Stimulated activated naive B cell treated with anti-CD40 and anti-IgM and Interleukin-4, amounts not matched to agents 10 μg/mL and 1 μg/mL and 100 μg/mL, for 72 hours (primary cell): ENCODE measurements around the gene TKTL1.
"Not testable (repeated sequence)": the region's sequence is repeated elsewhere in the genome, so short reads cannot be mapped to it uniquely, and the experiment has no call there.

Source experiments
- ATAC-seq, 2 donors: fragments of 150-1000 bp; cut with Tn5 transposase; replicated peaks; 2 replicates each; pipeline ENCODE4 v1.10.0; 2021; ENCODE audit warnings: moderate library complexity in 1 of 2
- DNase-seq: peaks from one replicate; pipeline ENCODE4 v3.0.0; 2021
- H3K27ac Mint-ChIP-seq: one replicate; pipeline ENCODE4 v1.8.0; 2022; ENCODE audit warnings: mild to moderate bottlenecking, mixed read lengths
- H3K27me3 Mint-ChIP-seq, 2 donors: one replicate each; pipeline ENCODE4 v1.8.0; 2022; ENCODE audit warnings: mixed read lengths in 2 of 2
- H3K36me3 Mint-ChIP-seq, 2 donors: one replicate each; pipeline ENCODE4 v1.8.0; 2022; ENCODE audit warnings: mixed read lengths in 2 of 2, mild to moderate bottlenecking in 1 of 2
- H3K4me1 Mint-ChIP-seq, 2 donors: one replicate each; pipeline ENCODE4 v1.8.0; 2022; ENCODE audit warnings: mixed read lengths in 2 of 2, mild to moderate bottlenecking in 1 of 2
- H3K4me3 Mint-ChIP-seq, 2 donors: one replicate each; pipeline ENCODE4 v1.8.0; 2022; ENCODE audit warnings: mild to moderate bottlenecking in 2 of 2, mixed read lengths in 2 of 2, moderate library complexity in 1 of 2
- H3K9me3 Mint-ChIP-seq, 2 donors: one replicate each; pipeline ENCODE4 v1.8.0; 2022; ENCODE audit warnings: mixed read lengths in 2 of 2, mild to moderate bottlenecking in 1 of 2

The TKTL1 gene

DNA sequence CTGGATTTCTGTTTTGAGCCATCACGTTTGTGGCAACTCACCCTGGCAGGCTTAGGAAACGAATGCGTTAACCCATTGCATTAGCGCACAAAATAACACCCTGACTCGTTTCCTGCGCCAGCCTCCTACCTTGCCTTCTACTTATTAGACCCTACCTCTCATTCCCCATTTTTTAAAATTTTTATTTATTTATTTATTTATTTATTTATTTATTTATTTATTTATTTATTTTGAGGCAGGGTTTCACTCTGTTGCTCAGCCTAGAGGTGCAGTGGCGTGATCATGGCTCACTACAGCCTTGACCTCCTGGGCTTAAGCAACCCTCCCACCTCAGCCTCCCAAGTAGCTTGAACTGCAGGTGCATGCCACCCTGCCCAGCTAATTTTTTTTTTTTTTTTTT lies 7.4 kb downstream of the TKTL1 start:
- not testable (repeated sequence) for H3K4me3 Mint-ChIP-seq, H3K27ac Mint-ChIP-seq, ATAC-seq, H3K9me3 Mint-ChIP-seq, H3K27me3 Mint-ChIP-seq, DNase-seq, H3K36me3 Mint-ChIP-seq
- H3K4me1 Mint-ChIP-seq = peaks cover 28 to 47% of the 10 kb centered on the region in 2 donors

GRCh38 chrX:154303476-154303875 lies 7.9 kb downstream of the TKTL1 start:
- no peak overlapping the region for H3K4me3 Mint-ChIP-seq
- H3K36me3 Mint-ChIP-seq = no peaks in the 10 kb centered on the region
- no peak overlapping the region for H3K27ac Mint-ChIP-seq
- DNase-seq (no peak), ATAC-seq (no peak)
- H3K9me3 Mint-ChIP-seq = peaks cover 0 to 2% of the 10 kb centered on the region in 2 donors
- no peaks in the 10 kb centered on the region for H3K27me3 Mint-ChIP-seq
- peaks cover 29 to 48% of the 10 kb centered on the region in 2 donors for H3K4me1 Mint-ChIP-seq

- Mint-ChIP-seq H3K4me3 (no peak overlapping the region), H3K36me3 (no peaks in the 10 kb centered on the region), H3K4me1 (peaks cover 28 to 41% of the 10 kb centered on the region in 2 donors), H3K9me3 (peaks cover 0 to 2% of the 10 kb centered on the region in 2 donors), H3K27ac (no peak overlapping the region), H3K27me3 (no peaks in the 10 kb centered on the region)
- ATAC-seq (no peak), DNase-seq (no peak)
These were observed 9.3 kb downstream of the TKTL1 start for GRCh38 chrX:154304846-154305245.

- Mint-ChIP-seq H3K36me3 (no peaks in the 10 kb centered on the region), H3K4me1 (peaks cover 26 to 41% of the 10 kb centered on the region in 2 donors), H3K27ac (peak overlapping the region; percentile 59), H3K4me3 (peak overlapping the region; percentile 18 to 31), H3K9me3 (peaks cover 0 to 2% of the 10 kb centered on the region in 2 donors), H3K27me3 (no peaks in the 10 kb centered on the region)
- ATAC-seq (peak; percentile 54 to 60), DNase-seq (no peak)
These were observed 10.1 kb downstream of the TKTL1 start for GRCh38 chrX:154305541-154306205.

GRCh38 chrX:154307202-154307601 lies 11.6 kb downstream of the TKTL1 start:
- Mint-ChIP-seq H3K4me3 (no peak overlapping the region), H3K36me3 (no peaks in the 10 kb centered on the region), H3K9me3 (peaks cover 0 to 2% of the 10 kb centered on the region in 2 donors), H3K27me3 (no peaks in the 10 kb centered on the region), H3K27ac (no peak overlapping the region), H3K4me1 (peaks cover 28 to 52% of the 10 kb centered on the region in 2 donors)
- ATAC-seq (no peak), DNase-seq (no peak)

DNA sequence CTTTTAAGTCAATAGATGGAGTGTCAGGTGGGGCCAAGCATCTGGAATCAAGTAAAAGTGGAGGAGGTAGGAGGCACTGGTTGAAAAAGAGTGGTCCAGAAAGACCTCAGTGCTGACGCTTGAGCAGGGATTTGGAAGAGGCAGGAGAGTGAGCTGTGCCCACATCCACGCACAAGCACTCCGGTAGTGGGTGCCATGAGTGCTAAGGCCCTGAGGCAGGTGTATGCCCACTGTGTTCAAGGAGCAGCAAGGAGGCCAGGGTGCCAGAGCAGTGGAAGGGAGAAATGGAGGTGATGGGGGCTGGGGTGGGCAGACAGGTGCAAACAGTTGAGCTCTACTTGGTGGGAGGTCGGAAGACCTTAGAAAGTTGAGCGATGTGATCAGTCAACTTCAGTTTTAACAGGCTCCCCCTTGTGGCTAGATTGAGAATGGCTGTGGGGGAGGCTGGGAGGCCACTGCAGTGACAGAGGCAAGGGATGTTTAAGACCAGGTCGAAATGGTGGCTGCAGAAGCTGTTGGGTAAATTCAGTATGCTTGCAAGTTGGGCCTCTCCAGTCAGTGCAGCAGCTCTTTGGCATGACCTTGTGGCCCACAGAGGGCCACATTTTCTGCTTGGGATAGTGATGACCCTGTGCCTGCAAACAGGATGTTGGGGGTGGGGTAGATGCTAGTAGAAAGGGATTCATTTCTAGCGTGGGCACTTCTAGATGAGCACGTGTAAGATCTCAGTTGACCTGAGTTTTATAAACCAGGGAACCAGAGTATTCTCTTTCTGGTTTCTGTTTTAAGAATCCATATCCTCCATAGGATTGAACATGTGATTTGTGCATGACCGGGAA lies 12.7 kb downstream of the TKTL1 start:
- no peak overlapping the region for H3K4me3 Mint-ChIP-seq
- no peaks in the 10 kb centered on the region for H3K36me3 Mint-ChIP-seq
- DNase-seq (peak; percentile 73), ATAC-seq (peak; percentile 72 to 75)
- peaks cover 30 to 59% of the 10 kb centered on the region in 2 donors for H3K4me1 Mint-ChIP-seq
- peaks cover 0 to 2% of the 10 kb centered on the region in 2 donors for H3K9me3 Mint-ChIP-seq
- H3K27ac Mint-ChIP-seq = peak overlapping the region; percentile 1
- H3K27me3 Mint-ChIP-seq = no peaks in the 10 kb centered on the region

DNA sequence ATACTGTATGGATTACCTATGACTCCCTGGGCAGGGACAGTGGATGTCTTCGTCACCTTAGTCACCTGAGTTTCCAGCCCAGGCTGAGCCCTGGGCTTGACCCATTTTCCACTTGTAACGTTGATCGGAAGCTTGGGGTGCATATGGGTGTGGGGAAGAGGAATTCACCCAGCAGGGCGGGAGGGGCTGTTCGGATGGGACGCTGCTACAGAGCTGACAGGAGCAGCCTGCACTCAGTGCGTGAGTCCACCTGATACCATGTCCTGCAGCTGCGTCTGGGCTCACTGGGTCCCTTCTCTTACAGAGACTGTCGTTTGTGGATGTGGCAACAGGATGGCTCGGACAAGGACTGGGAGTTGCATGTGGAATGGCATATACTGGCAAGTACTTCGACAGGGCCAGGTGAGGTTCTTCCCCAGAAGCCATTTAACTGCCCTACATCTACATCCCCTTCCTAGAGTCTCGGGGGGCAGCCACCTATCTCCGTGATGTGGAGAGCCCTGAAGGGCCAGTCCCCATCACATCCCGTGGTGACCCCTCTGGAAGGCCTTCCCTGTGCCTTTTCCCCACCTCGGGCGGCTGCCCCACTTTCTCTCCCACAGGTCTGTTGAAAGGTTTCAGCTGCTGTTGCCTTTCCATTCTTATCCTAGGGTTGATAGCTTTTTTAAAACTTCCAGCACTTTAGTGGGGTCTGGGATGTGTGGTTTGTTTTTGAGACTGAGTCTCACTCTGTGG lies 13.6 kb downstream of the TKTL1 start:
- Mint-ChIP-seq H3K4me3 (no peak overlapping the region), H3K36me3 (no peaks in the 10 kb centered on the region), H3K27me3 (no peaks in the 10 kb centered on the region), H3K4me1 (peaks cover 29 to 59% of the 10 kb centered on the region in 2 donors), H3K27ac (no peak overlapping the region), H3K9me3 (no peaks in the 10 kb centered on the region)
- DNase-seq = no peak
- no peak for ATAC-seq

- Mint-ChIP-seq H3K9me3 (no peaks in the 10 kb centered on the region), H3K4me3 (no peak overlapping the region), H3K27ac (no peak overlapping the region), H3K36me3 (no peaks in the 10 kb centered on the region), H3K27me3 (no peaks in the 10 kb centered on the region), H3K4me1 (peaks cover 19 to 45% of the 10 kb centered on the region in 2 donors)
- ATAC-seq = no peak
- DNase-seq = no peak
These were observed 15.3 kb downstream of the TKTL1 start for GRCh38 chrX:154310616-154311536.

- DNase-seq (no peak), ATAC-seq (no peak)
- H3K4me3 Mint-ChIP-seq = no peak overlapping the region
- no peaks in the 10 kb centered on the region for H3K36me3 Mint-ChIP-seq
- H3K9me3 Mint-ChIP-seq = no peaks in the 10 kb centered on the region
- H3K27me3 Mint-ChIP-seq = peaks cover 0 to 1% of the 10 kb centered on the region in 2 donors
- H3K27ac Mint-ChIP-seq = no peak overlapping the region
- peaks cover 18 to 40% of the 10 kb centered on the region in 2 donors for H3K4me1 Mint-ChIP-seq
These were observed 16.5 kb downstream of the TKTL1 start for GRCh38 chrX:154312116-154312515.

DNA sequence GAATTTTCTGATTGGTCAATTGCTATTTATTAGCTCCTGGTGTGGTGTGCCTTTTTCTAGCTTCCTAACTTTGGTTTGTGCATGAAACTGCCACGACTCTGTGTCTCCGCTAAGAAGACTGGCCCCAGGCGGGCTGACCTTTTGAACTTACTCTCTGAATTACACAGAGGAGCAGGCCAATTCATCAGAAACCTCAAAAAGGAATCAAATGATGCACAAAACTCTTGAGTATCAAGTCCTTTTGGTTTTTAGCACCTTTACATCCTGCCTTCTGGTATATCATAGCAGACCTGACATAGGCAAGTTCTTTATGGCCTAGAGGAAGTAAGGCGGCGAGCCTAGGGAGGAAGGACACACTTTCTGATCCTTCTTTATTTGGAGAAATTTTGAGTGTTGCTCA lies 17.6 kb downstream of the TKTL1 start:
- Mint-ChIP-seq H3K9me3 (no peaks in the 10 kb centered on the region), H3K27me3 (peaks cover 0 to 7% of the 10 kb centered on the region in 2 donors), H3K4me3 (peak overlapping the region in 1 of 2 donors; percentile 54), H3K4me1 (peaks cover 17 to 38% of the 10 kb centered on the region in 2 donors), H3K27ac (peak overlapping the region; percentile 7), H3K36me3 (no peaks in the 10 kb centered on the region)
- ATAC-seq (peak; percentile 74 to 85), DNase-seq (peak; percentile 13)

GRCh38 chrX:154315416-154315815 lies 19.8 kb downstream of the TKTL1 start:
- H3K27me3 Mint-ChIP-seq = peaks cover 0 to 7% of the 10 kb centered on the region in 2 donors
- peaks cover 15 to 42% of the 10 kb centered on the region in 2 donors for H3K4me1 Mint-ChIP-seq
- no peak overlapping the region for H3K27ac Mint-ChIP-seq
- no peak for DNase-seq
- H3K4me3 Mint-ChIP-seq = no peak overlapping the region
- no peaks in the 10 kb centered on the region for H3K9me3 Mint-ChIP-seq
- no peak for ATAC-seq
- H3K36me3 Mint-ChIP-seq = no peaks in the 10 kb centered on the region

DNA sequence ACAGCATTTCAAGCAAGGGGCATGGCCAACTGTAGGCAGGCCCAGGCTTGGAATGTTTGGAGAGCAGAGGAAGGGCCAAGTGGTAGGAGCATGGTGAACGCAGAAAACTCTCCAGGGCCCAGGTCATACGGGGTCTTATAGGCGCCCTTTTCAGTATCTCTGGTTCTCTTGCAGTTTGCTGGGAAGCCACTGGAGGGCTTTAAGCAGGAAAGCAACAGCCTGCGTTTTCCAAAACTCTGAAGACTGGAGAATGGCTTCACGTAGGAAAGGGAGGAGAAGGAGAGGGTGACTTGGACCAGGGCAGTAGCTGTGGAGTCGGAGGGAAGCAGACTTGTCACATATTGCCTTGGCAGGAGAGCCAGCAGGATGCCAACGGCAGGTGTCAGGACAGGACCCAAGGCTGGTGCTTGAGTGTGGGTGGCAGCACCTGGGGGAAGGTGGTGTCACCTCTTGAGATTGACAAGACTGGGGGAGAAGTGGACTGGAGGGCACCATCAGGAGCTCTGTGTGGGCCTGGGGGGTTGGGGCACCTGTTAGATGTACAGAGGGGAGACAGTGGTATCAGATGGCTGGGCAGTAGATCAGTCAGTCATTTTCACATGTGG lies 21.9 kb downstream of the TKTL1 start:
- ATAC-seq (no peak), DNase-seq (no peak)
- peak overlapping the region; percentile 60 for H3K27ac Mint-ChIP-seq
- peak overlapping the region in 1 of 2 donors; percentile 20 for H3K4me3 Mint-ChIP-seq
- peaks cover 0 to 7% of the 10 kb centered on the region in 2 donors for H3K27me3 Mint-ChIP-seq
- no peaks in the 10 kb centered on the region for H3K9me3 Mint-ChIP-seq
- H3K4me1 Mint-ChIP-seq = peaks cover 22 to 43% of the 10 kb centered on the region in 2 donors
- H3K36me3 Mint-ChIP-seq = no peaks in the 10 kb centered on the region

DNA sequence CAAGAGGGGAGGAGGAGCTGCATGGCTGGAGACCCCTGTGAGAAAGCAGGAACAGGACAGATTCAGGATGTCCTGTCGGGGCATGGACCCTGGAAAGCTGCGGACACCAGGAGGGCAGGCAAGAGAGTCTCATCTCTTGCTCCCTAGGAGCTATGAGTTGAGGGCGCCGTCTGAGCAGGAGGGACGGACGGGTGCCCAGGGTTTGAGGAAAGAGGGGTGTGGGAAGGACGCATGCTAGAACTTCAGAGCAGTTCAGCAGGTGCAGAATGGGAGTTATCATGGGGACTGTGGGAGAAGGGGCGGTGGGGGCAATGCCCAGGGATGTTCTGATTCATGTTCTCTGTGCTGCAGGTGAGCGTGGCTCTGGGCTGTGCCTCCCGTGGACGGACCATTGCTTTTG lies 24.8 kb downstream of the TKTL1 start:
- Mint-ChIP-seq H3K4me3 (no peak overlapping the region), H3K27ac (no peak overlapping the region), H3K4me1 (peaks cover 20 to 32% of the 10 kb centered on the region in 2 donors), H3K36me3 (no peaks in the 10 kb centered on the region), H3K27me3 (peaks cover 0 to 7% of the 10 kb centered on the region in 2 donors), H3K9me3 (no peaks in the 10 kb centered on the region)
- ATAC-seq (no peak), DNase-seq (no peak)
